OCI-LY1 (cell line): ENCODE data around the gene ATIC.

Experiments
- EZH2 ChIP-seq: fragments of 200-600 bp; sonication (generic), shearing (Covaris generic); IDR thresholded peaks from 2 replicates; pipeline ENCODE4 v1.8.0; 2017; ENCODE audit warnings: borderline replicate concordance, mixed run types, mild to moderate bottlenecking, antibody characterized with exemption, low read length, moderate library complexity, mixed read lengths
- TF ChIP-seq, protein P1 (sequence below): fragments of 200-600 bp; sonication (generic), shearing (Covaris generic); IDR thresholded peaks from 2 replicates; pipeline ENCODE4 v1.5.1; 2017; ENCODE audit warnings: mild to moderate bottlenecking, antibody characterized with exemption, low read length, moderate library complexity, mixed read lengths

DNA sequence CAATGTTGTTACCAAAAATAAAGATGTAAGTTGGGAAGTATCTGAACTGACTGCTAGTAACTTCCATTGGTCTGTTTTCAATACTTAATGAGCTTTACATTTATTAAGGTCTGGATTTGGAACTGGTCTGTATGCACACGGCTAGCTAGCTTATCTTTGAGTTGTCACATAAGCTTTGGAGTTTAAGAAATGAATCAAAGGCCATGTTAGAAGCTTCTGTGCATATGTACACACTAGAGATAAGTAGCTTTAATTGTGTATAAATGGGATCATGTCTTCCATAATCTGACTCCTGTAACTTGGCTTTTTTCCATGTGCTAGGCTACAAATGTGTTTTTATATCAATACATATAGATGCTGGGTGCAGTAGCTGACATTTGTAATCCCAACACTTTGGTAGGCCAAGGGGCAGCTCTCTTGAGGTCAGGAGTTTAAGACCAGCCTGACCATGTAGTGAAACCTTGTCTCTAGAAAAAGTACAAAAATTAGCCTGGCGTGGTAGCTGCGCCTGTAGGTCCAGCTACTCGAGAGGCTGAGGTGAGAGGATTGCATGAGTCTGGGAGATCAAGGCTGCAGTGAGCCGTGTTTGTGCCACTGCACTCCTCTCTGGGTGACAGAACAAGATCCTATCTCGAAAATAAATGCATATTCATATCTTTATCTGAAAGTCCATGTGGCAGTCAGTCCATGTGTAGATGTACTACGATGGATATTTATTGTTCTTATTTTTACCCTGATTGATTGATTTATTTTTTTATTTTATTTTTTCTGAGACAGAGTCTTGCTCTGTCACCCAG lies 27.2 kb downstream of the ATIC start:
- TF ChIP-seq, protein P1, sequence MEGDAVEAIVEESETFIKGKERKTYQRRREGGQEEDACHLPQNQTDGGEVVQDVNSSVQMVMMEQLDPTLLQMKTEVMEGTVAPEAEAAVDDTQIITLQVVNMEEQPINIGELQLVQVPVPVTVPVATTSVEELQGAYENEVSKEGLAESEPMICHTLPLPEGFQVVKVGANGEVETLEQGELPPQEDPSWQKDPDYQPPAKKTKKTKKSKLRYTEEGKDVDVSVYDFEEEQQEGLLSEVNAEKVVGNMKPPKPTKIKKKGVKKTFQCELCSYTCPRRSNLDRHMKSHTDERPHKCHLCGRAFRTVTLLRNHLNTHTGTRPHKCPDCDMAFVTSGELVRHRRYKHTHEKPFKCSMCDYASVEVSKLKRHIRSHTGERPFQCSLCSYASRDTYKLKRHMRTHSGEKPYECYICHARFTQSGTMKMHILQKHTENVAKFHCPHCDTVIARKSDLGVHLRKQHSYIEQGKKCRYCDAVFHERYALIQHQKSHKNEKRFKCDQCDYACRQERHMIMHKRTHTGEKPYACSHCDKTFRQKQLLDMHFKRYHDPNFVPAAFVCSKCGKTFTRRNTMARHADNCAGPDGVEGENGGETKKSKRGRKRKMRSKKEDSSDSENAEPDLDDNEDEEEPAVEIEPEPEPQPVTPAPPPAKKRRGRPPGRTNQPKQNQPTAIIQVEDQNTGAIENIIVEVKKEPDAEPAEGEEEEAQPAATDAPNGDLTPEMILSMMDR = no peak
- TF ChIP-seq EZH2 = no peak
